ENCODE measurements around the gene RIC8A.

RIC8A gene

GRCh38 chr11:203945-204586 is 3.4 kb upstream of the RIC8A start:
- DNase-seq (ENCODE audit: low read depth in 3 of 3, low spot score in 1 of 3): no peak

GRCh38 chr11:204587-205109 is 2.9 kb upstream of the RIC8A start:
- no peak for DNase-seq (ENCODE audit: low read depth in 3 of 3, low spot score in 1 of 3)

GRCh38 chr11:205221-206001 is 2.1 kb upstream of the RIC8A start:
- DNase-seq (ENCODE audit: low read depth in 3 of 3, low spot score in 1 of 3): no peak

GRCh38 chr11:206002-206384 is 1.5 kb upstream of the RIC8A start:
- DNase-seq (ENCODE audit: low read depth in 3 of 3, low spot score in 1 of 3): no peak

- DNase-seq (ENCODE audit: low read depth in 3 of 3, low spot score in 1 of 3): no peak
Observed at GRCh38 chr11:206526-207207, 841 bp upstream of the RIC8A start.

GRCh38 chr11:207863-208180 is 314 bp downstream of the RIC8A start:
- peak in 1 of 3 donors; percentile 19 for DNase-seq (ENCODE audit: low read depth in 3 of 3, low spot score in 1 of 3)

GRCh38 chr11:208181-208916 is 841 bp downstream of the RIC8A start:
- DNase-seq (ENCODE audit: low read depth in 3 of 3, low spot score in 1 of 3): peak; percentile 53 to 68 (median 64)

GRCh38 chr11:208917-209260 is 1.4 kb downstream of the RIC8A start:
- no peak for DNase-seq (ENCODE audit: low read depth in 3 of 3, low spot score in 1 of 3)

- DNase-seq (ENCODE audit: low read depth in 3 of 3, low spot score in 1 of 3): no peak
Observed at GRCh38 chr11:209275-210121, 2.0 kb downstream of the RIC8A start.

- no peak for DNase-seq (ENCODE audit: low read depth in 3 of 3, low spot score in 1 of 3)
Observed at GRCh38 chr11:210122-210802, 2.8 kb downstream of the RIC8A start.

GRCh38 chr11:210803-211180 is 3.3 kb downstream of the RIC8A start:
- no peak for DNase-seq (ENCODE audit: low read depth in 3 of 3, low spot score in 1 of 3)

GRCh38 chr11:211295-211694 is 3.8 kb downstream of the RIC8A start:
- DNase-seq (ENCODE audit: low read depth in 3 of 3, low spot score in 1 of 3): no peak

- DNase-seq (ENCODE audit: low read depth in 3 of 3, low spot score in 1 of 3): no peak
Observed at GRCh38 chr11:211741-212140, 4.2 kb downstream of the RIC8A start.

GRCh38 chr11:212150-213100 is 4.9 kb downstream of the RIC8A start:
- DNase-seq (ENCODE audit: low read depth in 3 of 3, low spot score in 1 of 3): no peak

GRCh38 chr11:213111-213510 is 5.6 kb downstream of the RIC8A start:
- DNase-seq (ENCODE audit: low read depth in 3 of 3, low spot score in 1 of 3): no peak

GRCh38 chr11:214083-214482 is 6.6 kb downstream of the RIC8A start:
- no peak for DNase-seq (ENCODE audit: low read depth in 3 of 3, low spot score in 1 of 3)

GRCh38 chr11:215581-216037 is 8.1 kb downstream of the RIC8A start:
- no peak for DNase-seq (ENCODE audit: low read depth in 3 of 3, low spot score in 1 of 3)

GRCh38 chr11:216081-216974 is 8.8 kb downstream of the RIC8A start:
- no peak for DNase-seq (ENCODE audit: low read depth in 3 of 3, low spot score in 1 of 3)
